ENCODE measurements around the gene KRT74.

DNA sequence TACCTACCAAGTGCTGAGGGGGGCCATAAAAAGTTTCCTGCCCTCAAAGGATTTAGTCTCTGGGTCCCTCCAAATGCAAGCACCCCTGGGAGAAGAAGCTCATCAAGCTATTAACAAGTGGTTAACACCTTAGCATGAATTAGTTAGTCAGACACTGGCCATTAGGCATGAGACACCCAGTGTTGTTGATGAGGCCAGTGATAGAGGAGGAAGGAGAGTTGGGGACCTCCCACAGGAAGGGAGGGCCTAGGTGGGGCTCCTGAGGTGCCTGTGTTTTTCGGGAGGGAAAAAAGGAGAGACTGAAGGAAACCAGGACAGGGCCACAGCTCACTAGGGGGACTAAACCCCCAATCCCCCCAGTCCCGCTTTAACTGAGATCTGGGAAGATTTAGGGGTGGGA lies 16.2 kb downstream of the KRT74 start:
- TF ChIP-seq, protein P1, sequence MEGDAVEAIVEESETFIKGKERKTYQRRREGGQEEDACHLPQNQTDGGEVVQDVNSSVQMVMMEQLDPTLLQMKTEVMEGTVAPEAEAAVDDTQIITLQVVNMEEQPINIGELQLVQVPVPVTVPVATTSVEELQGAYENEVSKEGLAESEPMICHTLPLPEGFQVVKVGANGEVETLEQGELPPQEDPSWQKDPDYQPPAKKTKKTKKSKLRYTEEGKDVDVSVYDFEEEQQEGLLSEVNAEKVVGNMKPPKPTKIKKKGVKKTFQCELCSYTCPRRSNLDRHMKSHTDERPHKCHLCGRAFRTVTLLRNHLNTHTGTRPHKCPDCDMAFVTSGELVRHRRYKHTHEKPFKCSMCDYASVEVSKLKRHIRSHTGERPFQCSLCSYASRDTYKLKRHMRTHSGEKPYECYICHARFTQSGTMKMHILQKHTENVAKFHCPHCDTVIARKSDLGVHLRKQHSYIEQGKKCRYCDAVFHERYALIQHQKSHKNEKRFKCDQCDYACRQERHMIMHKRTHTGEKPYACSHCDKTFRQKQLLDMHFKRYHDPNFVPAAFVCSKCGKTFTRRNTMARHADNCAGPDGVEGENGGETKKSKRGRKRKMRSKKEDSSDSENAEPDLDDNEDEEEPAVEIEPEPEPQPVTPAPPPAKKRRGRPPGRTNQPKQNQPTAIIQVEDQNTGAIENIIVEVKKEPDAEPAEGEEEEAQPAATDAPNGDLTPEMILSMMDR (IDR thresholded peaks at IDR 0.05) = no peak
- TF ChIP-seq POLR2A (IDR thresholded peaks at IDR 0.05) = no peak

Measured in Peyer's patch (tissue), 4 donors.